ENCODE measurements around the gene AHSP. TPM values are rescaled to one million over a fixed set of nuclear protein-coding genes. Genes with fewer than 3 reads are reported as not detected.
"Not testable (repeated sequence)": the region's sequence is repeated elsewhere in the genome, so short reads cannot be mapped to it uniquely, and the experiment has no call there.

AHSP gene
- total RNA-seq, 1 donor from 2014 or later = not detected

GRCh38 chr16:31525113-31525512 is 2.6 kb upstream of the AHSP start:
- DNase-seq (no peak), ATAC-seq (ENCODE audit: poor library complexity) (no peak)
- intact Hi-C loops (cut with DNase I) = no loop called here

GRCh38 chr16:31528523-31529107 is 915 bp downstream of the AHSP start:
- intact Hi-C loops (cut with DNase I) = no loop called here
- ATAC-seq (ENCODE audit: poor library complexity) (no peak), DNase-seq (no peak)

GRCh38 chr16:31529108-31529936 is 1.6 kb downstream of the AHSP start:
- DNase-seq = no peak
- ATAC-seq (ENCODE audit: poor library complexity) = no peak
- intact Hi-C loops (cut with DNase I) = no loop called here

DNA sequence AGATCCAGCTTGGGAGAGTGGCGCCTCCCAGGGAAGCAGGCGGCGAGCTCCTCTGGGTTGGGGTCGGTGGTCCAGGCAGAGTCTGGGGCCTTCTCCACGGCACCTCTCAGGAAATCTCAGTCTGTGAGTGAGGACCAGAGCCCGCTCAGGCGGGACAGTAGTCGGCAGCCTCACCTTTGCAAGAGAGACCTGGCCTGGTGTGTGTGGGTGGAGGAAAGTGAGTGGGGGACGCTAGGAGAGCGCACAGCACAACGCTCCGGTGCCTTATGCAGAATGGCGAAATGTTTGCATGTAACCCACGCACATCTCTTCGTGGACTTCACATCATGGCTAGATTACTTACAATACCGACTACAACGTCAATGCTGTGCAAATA is 2.2 kb downstream of the AHSP start:
- ATAC-seq (ENCODE audit: poor library complexity) (no peak), DNase-seq (no peak)
- intact Hi-C loops (cut with DNase I) = no loop called here

- no peak for DNase-seq
- no peak for ATAC-seq (ENCODE audit: poor library complexity)
- intact Hi-C loops (cut with DNase I) = no loop called here
Measured at GRCh38 chr16:31530405-31530804, 2.7 kb downstream of the AHSP start.

DNA sequence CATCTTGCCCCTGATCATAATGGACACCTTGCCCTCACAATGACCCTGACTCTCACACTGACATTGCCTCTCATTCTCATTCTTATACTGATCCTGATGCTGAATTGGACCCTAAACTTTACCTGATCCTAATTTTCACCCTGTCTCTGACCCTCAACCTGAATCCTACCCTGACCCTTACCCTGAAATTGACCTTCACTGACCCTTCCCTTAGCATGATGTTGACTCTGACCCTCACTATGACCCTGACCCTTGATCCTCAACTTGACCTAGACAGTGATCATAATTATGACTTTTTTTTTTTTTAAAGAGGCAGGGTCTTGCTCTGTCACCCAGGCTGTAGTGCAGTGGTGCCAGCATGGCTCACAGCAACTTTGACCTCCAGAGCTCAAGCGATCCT is 3.4 kb downstream of the AHSP start:
- intact Hi-C loops (cut with DNase I) = no loop called here
- ATAC-seq (ENCODE audit: poor library complexity) (no peak), DNase-seq (no peak)

- intact Hi-C loops (cut with DNase I) = no loop called here
- ATAC-seq (ENCODE audit: poor library complexity) = no peak
- no peak for DNase-seq
Measured at GRCh38 chr16:31532120-31532519, 4.4 kb downstream of the AHSP start.

GRCh38 chr16:31532896-31533295 is 5.2 kb downstream of the AHSP start:
- ATAC-seq (ENCODE audit: poor library complexity) (no peak), DNase-seq (no peak)
- intact Hi-C loops (cut with DNase I) = no loop called here

GRCh38 chr16:31535737-31536136 is 8.0 kb downstream of the AHSP start:
- intact Hi-C loops (cut with DNase I) = no loop called here
- no peak for DNase-seq
- no peak for ATAC-seq (ENCODE audit: poor library complexity)

DNA sequence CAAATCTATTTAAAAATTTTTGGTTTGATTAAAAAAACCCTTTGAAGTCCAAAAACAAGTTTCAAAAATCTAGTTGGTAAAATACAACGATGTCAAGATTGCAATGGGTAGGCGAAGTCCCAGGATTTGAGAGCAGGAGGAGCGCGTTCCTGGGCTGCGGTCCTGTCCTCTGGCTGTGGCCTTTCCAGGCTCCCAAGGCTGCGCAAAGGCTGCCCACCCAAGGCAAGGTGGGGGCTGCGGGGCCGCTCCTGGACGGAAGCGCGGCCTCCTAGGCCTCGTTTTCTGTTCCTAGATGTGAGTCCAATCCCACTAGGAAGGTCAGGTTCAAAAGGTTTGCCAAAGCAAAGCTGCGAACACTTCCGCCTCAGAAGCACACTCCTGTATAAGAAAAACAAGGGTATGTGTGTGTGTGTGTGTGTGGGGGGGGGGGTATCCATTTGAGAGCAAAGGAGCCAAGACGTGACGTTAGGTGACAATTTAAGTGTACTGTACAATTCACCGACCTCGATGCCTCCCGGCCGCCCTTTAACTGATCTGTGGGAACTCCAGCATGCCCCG is 9.2 kb downstream of the AHSP start:
- intact Hi-C loops (cut with DNase I) = no loop called here
- DNase-seq = no peak
- ATAC-seq (ENCODE audit: poor library complexity) = no peak

- no peak for DNase-seq
- peak; percentile 80 for ATAC-seq (ENCODE audit: poor library complexity)
- intact Hi-C loops (cut with DNase I) = no loop called here
Measured at GRCh38 chr16:31537362-31538242, 9.9 kb downstream of the AHSP start.

DNA sequence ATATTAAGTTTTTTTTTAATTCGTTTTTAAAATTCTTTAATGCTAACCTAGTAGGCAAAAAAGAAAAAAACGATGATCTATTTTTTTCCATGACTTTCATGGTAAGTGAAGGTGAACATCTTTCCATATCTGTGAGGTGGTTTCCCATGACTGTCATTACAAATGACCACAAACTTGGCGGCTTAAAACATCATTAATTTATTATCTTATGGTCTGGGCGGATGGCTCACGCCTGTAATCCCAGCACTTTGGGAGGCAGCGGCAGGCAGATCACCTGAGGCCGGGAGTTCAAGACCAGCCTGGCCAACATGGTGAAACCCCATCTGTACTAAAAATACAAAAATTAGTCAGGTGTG is 10.5 kb downstream of the AHSP start:
- DNase-seq; intact Hi-C loops (cut with DNase I): not testable (repeated sequence)

GRCh38 chr16:31539762-31540161 is 12.1 kb downstream of the AHSP start:
- ATAC-seq (ENCODE audit: poor library complexity); intact Hi-C loops (cut with DNase I); DNase-seq: not testable (repeated sequence)

More for the DNA sequence above, 10.5 kb downstream of the AHSP start:
- not testable (repeated sequence) for ATAC-seq (ENCODE audit: poor library complexity)

GRCh38 chr16:31542763-31543162 is 15.1 kb downstream of the AHSP start:
- intact Hi-C loops (cut with DNase I) = no loop called here
- ATAC-seq (ENCODE audit: poor library complexity) (no peak), DNase-seq (no peak)

DNA sequence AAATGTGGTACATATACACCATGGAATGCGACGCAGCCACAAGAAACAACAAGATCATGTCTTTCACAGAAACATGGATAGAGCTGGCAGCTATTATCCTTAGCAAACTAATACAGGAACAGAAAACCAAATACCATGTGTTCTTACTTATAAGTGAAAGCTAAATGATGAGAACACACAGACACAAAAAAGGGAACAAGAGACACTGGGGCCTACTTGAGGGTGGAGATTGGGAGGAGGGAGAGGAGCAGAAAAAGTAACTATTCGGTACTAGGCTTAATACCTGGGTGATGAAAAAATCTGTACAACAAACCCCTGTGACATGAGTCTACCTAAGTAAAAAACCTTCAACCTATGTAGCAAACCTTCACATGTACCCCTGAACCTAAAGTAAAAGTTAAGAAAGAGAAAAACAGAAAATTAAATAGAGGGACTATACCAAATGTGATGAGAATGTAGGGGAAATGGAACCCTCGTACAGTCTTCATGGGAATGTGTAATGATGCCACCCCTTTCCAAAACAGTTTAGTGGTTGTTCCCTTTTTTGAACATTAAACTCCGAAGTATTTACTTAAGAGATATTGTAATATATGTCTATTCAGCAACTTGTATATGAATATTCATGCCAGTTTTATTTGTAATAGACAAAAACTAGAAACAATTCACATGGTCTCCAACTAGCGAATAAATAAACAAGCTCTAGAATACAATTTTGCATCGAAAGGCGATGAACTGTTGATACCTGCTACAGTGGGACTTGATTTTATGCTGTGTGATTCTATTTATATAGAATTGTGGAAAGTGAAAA is 33.9 kb downstream of the AHSP start:
- intact Hi-C loops (cut with DNase I) = no loop called here
- DNase-seq = no peak
- no peak for ATAC-seq (ENCODE audit: poor library complexity)

- no peak for DNase-seq
- intact Hi-C loops (cut with DNase I) = no loop called here
- ATAC-seq (ENCODE audit: poor library complexity) = no peak
Measured at GRCh38 chr16:31568577-31569359, 41.1 kb downstream of the AHSP start.

DNA sequence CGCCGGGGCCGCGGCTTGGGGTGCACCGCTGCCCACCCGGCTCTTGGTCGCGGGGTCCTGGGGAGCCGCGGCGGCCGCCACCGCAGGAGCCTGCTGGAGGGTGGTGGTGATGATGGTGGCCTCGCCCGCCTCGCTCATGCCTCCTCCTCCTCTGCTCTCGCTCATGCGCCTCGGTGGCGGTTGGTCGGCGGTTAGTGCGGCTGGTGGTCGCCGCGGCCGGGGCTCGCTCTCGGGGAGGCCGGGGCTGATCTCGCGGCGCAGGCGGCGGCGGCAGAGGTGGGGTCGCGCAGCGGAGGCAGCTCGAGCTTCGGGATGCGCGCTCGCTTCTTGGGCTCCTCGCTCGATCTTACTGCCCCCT is 41.6 kb downstream of the AHSP start:
- intact Hi-C loops (cut with DNase I) = no loop called here
- DNase-seq (no peak), ATAC-seq (ENCODE audit: poor library complexity) (no peak)

DNA sequence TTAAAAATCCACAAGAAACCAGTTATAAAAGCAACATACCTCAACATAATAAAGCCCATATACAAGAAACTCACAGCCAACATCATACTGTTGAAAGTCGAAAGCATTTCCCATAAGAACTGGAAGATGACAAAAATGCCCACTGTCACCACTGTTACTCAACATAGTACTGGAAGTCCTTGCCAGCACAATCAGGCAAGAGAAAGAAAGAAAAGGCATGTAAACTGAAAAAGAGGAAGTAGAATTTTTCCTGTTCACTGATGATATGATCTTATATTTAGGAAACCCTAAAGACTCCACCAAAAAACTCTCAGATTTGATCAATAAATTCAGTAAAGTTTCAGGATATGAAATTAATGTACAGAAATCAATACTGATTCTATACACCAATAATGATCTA is 45.1 kb downstream of the AHSP start:
- intact Hi-C loops (cut with DNase I) = no loop called here
- DNase-seq (no peak), ATAC-seq (ENCODE audit: poor library complexity) (no peak)

Measured in Right ventricle myocardium superior (tissue), 1 donor.